ENCODE data around the gene CD55. TPM values are rescaled to one million over a fixed set of nuclear protein-coding genes. Genes with fewer than 3 reads are reported as not detected.

CD55 gene
- total and polyA plus RNA-seq, 2 of the 8 experiments (the other 6 are each of a cell fraction or from before 2014, with no cell fraction given), result 20.1 to 22.8 TPM

GRCh38 chr1:207282496-207283380 is 38.7 kb upstream of the CD55 start (continued):
- no peak for TF ChIP-seq CHD7 (IDR thresholded peaks at IDR 0.05; ENCODE audit: insufficient replicate concordance, low read length)
- TF ChIP-seq ASH2L (IDR thresholded peaks at IDR 0.05; ENCODE audit: low read length), result no peak
- TF ChIP-seq KDM5A (IDR thresholded peaks at IDR 0.05; ENCODE audit: low read length), result no peak
- no peak for TF ChIP-seq SP4 (IDR thresholded peaks at IDR 0.05; ENCODE audit: low read length)
- no peak for TF ChIP-seq HDAC6 (IDR thresholded peaks at IDR 0.05; ENCODE audit: low read depth, low read length)
